Activated CD4-positive, alpha-beta T cell treated with anti-CD3 and anti-CD28 coated beads, Interleukin-2, Interleukin-4, amounts not matched to agents 100 ng/mL and 50 ng/mL, durations not matched to agents 16 hours and 8 hours (primary cell): ENCODE results near the gene ZNG1A.
"Not testable (repeated sequence)": the region's sequence is repeated elsewhere in the genome, so short reads cannot be mapped to it uniquely, and the experiment has no call there.

Experiments used
- DNase-seq: peaks from one replicate; pipeline ENCODE4 v3.0.0-alpha.2; 2020; ENCODE audit warnings: low spot score

The ZNG1A gene

GRCh38 chr9:178970-179383 is at the start of gene ZNG1A:
TSS of gene ZNG1A (minus strand) at chr9:179056. CDS start at chr9:178969, 87 bp downstream.
- DNase-seq, result peak; percentile 78

DNA sequence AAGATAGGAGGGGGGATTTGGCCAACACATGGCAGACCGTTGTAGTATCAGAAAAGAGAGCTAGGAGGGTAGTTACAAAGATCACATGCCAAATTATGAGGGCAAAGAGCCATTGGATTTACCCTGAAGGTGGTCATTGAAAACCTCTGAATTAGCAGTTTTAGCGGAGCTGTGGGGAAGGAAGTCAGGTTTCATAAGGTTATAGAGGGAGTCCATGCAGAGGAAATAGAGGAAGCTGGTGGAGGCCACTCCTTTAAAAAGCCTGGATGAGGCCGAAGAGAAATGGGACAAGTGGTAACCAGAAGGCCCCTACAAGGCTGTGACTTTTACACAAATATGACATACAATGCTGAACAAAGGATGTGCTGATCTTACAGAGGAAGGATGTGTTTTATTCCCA is 49.0 kb upstream of the ZNG1A start:
- no peak for DNase-seq

GRCh38 chr9:224582-225520 is 46.0 kb upstream of the ZNG1A start:
- DNase-seq, result no peak

DNA sequence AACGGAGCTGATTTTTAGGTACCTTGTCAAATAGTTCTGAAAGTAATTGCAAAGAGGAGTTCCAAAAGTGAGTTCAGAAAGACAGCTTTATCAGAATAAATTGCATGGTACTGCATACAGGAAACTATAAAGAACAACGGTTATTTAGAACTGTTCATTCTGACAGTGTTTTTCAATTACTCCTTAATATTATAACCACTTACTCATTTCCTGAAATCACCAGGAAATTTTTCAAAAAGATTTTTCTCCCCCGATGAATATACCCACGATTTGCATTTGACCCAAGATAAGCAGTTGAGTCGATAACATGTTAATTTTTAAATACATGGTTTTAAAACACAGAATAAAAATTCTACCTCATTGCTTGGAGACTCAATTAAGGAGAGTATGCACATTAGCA is 45.2 kb upstream of the ZNG1A start:
- no peak for DNase-seq

GRCh38 chr9:223152-223551 is 44.3 kb upstream of the ZNG1A start:
- DNase-seq, result no peak

GRCh38 chr9:221989-222776 is 43.3 kb upstream of the ZNG1A start:
- no peak for DNase-seq

GRCh38 chr9:219670-220365 is 41.0 kb upstream of the ZNG1A start:
- no peak for DNase-seq

- DNase-seq, result not testable (repeated sequence)
These were observed 40.2 kb upstream of the ZNG1A start for GRCh38 chr9:219036-219435.

DNA sequence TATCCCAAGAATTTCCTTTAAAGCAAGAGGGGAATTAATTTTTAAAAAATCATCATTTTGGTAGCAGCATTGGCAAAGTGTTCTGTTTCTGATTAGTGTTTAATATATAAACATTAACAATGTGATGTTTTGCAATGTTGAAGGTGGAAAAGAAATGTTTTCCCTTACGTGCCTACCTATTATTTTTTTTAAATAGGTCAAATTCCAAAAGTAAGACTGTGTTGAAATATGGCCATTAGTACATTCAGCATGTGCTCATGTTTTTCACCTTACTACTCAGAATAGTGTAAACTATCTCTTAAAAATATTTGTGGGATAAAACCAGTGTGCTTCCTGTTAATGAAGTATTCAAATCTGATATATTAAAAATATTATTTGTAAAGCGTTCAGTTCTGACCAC is 39.1 kb upstream of the ZNG1A start:
- DNase-seq, result no peak

GRCh38 chr9:216866-217265 is 38.0 kb upstream of the ZNG1A start:
- no peak for DNase-seq

DNA sequence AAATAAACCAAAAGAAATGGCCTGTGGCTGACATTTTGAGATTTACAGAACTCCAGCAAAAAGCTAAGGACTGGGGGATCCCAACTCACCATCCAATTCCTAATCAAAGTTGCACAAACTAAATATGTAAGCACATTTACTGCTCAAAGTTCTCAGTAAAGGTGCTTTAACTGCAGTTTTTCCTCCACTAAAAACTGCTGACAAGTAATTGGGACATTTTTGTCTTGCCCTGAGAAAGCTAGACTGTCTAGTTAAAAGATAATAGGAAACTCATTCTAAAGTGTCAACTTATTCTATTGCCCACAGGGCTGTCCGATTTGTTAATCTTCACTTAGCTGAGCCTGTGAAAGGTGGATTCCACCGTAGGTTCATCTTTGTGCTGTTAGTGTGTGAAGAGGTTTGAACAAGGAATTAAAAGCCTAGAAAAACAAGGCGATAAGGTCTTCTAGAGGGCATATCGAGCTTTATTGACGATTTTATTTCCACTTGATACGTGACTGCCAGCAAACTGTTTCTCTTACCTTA is 36.8 kb upstream of the ZNG1A start:
- no peak for DNase-seq

DNA sequence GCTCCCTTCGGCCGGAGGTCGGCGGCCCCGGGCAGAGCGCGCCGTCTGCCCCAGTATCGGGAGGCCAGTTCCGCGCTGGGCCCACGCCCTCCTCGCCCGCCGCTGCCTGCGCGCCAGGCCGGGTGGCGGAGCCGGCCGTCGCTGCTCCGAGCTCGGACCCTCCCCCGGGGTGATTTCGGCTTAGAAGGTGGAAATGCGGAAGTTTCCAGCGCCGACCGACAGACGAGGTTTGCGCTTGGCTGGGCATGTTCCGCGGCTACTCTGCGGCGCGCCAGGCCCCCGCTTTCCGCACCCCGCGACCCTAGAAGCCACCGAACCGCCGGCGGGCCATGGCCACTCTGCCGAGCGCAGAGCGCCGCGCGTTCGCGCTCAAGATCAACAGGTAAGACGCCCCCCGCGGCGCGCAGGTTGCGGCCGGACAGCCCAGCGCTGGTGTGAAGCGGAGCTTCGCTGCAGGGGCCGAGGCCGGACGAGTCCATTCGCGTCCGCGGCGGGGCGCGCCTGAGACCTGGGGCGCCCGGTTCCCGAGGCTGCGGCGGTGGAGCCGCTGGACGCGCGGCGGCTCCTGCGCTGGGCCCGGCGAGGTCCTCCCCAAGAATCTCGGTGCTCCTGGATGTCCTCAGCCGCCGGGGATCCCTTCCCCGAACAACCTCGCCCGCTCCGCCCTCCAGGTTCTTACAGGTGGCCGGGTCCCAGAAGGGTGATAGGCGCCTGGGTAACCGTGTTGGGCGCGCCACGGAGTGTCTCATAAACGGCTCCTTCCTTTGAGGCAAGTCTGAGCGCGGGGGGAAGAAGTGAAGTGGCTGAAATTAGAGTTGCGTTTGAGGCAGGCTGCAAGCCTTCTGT is 36.0 kb upstream of the ZNG1A start, which contains the start of gene DOCK8:
Gene DOCK8 (plus strand): TSS at position 218 of the 846 bp plus-strand sequence. CDS start 112 bp downstream, at position 330.
- DNase-seq, result peak; percentile 55

DNA sequence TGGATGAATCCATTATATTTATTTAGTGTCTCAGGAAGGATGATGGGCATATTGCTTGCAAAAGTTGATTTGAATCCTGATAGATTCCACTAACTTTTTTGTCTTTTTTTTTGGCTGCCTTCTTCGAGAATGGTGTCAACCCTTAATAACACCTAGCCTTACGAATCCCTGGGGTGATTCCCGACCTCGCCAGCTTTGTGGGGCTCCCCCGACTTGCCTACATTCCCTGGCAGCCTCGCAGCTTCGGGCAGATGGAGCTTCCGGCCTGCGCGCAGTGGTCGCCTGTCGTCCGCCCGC is 35.4 kb upstream of the ZNG1A start:
- no peak for DNase-seq

DNA sequence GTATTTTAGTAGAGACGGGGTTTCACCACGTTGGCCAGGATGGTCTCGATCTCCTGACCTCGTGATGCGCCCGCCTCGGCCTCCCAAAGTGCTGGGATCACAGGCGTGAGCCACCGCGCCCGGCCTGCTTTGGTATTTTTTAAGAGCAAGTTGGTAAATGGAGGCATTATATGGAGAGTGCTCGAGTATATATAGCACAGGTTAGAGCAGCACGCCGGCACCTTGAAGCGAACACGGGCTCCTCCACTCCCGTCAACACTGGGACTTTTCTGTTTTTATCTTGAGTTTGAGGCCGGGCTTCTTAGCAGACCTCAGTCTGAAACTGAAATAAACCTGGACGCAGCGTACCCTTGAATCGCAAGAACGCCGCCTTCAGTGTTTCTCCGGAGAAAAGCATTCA is 35.0 kb upstream of the ZNG1A start:
- DNase-seq, result not testable (repeated sequence)

DNA sequence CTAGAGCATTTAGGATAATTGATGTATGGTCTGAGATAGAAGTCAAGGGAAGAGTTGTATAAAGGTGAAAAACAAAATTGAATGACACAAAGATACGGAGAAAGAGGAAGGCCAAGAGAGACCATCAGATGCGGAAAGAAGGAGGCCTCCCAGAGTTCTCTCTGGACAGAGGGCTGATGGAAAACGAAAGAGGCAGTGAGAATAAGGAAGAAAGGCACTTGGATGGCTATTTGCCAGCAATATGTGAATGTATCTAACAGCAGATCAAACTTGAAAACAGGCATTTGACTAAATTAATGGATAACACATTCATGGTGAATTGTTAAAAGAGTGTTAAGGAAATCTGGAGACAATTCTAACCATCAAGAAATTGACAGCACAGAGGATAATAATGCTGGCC is 33.4 kb upstream of the ZNG1A start:
- no peak for DNase-seq

DNA sequence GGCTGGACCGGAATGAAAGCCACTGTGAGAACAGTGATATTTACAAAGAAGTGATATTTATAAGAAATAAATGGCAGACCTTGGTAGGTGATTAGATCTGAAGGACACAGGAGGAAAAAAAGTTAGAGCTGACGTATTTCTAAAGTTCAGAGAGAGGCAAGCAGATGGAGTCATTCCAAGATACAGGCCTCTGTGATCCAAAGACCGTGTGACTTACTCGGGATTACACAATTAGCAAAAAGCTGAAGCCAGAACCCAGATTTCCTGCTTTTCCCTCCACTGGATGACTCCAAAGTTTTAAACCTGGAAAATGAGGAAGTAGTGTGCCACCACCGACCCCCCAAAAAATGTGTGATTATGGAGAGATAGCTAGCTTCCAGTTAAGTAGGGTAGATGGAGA is 32.7 kb upstream of the ZNG1A start:
- no peak for DNase-seq

GRCh38 chr9:211036-211435 is 32.2 kb upstream of the ZNG1A start:
- DNase-seq, result no peak

DNA sequence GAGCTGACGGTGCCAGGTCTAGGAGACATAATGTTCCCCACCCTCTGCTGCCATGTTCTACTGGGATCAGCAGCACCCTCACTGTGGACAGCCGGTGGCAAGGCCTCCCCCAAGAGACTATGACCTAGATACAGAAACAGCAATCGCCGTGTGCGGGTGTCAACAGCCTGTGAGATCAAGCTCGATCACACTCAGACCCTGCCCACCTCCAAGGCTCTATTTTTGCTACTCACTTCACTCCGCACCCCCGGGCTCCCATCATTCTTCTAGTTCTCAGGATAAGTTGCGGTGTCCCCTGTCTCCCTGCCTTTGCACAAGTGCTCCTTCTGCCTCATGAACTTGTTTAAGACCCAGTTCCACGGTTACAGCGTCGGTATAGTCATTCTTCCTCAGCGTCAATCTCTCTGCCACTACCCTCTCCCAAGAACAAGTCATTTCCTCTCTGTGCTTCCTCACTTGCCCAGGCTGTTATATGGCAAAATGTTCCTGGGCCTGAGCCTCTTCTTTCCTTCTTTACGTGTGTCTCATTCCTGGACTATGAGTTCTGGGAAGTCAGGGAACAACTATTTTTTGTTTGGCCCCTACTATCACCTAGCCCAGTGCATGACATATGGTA is 30.4 kb upstream of the ZNG1A start:
- no peak for DNase-seq

DNA sequence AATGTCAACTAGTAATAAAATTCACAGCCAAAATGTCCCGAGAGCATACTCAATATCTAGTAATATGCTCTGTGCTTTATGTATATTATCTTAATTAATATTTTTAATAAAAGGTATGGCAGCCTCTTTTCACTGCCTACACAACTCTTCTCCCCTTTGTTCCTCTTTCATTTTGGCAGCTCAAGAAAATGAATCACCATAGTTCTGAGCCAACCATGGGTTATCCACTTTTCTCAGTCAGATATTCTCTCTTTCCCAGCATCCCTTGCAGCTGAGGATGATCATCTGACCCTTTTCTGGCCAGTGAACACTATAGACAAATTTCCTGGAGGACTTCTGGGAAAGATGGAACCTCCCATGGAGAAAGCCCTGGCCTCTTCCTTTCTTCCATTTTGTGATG is 27.6 kb upstream of the ZNG1A start:
- no peak for DNase-seq

DNA sequence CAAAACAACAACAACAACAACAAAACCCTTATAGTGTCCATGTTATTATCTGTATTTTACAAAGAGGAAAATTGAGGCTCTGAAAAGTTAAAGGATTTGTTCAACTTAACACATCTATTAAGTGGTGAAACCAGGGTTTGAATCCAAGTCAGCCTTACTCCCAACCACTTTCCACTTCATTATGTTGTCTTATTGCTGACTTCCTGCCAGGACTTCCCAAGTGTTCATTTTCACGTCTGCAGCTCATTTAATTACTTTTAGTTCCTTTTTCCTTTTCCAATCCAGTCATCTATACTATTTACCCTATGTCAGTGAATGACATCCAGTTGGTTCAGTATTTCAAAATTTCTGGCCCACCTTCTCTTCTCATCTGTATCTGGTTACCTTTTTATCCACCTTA is 20.7 kb upstream of the ZNG1A start:
- not testable (repeated sequence) for DNase-seq
